ENCODE data around the gene FIBP. TPM values are rescaled to one million over a fixed set of nuclear protein-coding genes. Genes with fewer than 3 reads are reported as not detected.

FIBP gene
- total and polyA plus RNA-seq, 2 of the 4 experiments (the other 2 are of a cell fraction) = 141 to 182 TPM

GRCh38 chr11:65859095-65859811 lies 29.0 kb downstream of the FIBP start (continued):
- no peak for TF ChIP-seq RAD21 (IDR thresholded peaks at IDR 0.05; ENCODE audit: low read length)

- Histone ChIP-seq H2BK15ac (ENCODE audit: low read depth, low read length) (peak overlapping the region; percentile 93), H3K9me3 (ENCODE audit: control insufficient read depth, insufficient read depth, low read length) (no peaks in the 10 kb centered on the region), H2BK20ac (ENCODE audit: low read depth, low read length) (peak overlapping the region; percentile 40), H3K9me1 (ENCODE audit: insufficient read depth, low read length) (peaks cover 24% of the 10 kb centered on the region), H3K36me3 (ENCODE audit: control insufficient read depth, insufficient read depth, low read length) (peaks cover 50% of the 10 kb centered on the region), H2AFZ (replicated peaks; ENCODE audit: low read length, poor library complexity) (peak overlapping the region; percentile 90), H3K4me2 (ENCODE audit: low read depth, low read length) (peak overlapping the region; percentile 84), H3K14ac (replicated peaks; ENCODE audit: low read depth, low read length) (peak overlapping the region; percentile 99), H3K79me1 (ENCODE audit: low read depth in 1 of 2, low read length in 2 of 2) (peaks cover 17 to 70% of the 10 kb centered on the region in 2 experiments), H3K9ac (ENCODE audit: low read depth, low read length) (peak overlapping the region; percentile 93), H3K4ac (ENCODE audit: low read depth, low read length) (peak overlapping the region; percentile 99), H3K4me1 (ENCODE audit: control insufficient read depth, insufficient read depth, low read length) (peaks cover 11% of the 10 kb centered on the region), H3K27me3 (ENCODE audit: control insufficient read depth, insufficient read depth, low read length) (no peaks in the 10 kb centered on the region), H3K4me3 (ENCODE audit: insufficient read depth, low read depth, low read length) (peak overlapping the region; percentile 43), H3K27ac (ENCODE audit: insufficient read depth, low read length) (peak overlapping the region; percentile 97), H4K20me1 (ENCODE audit: insufficient read depth, low read length) (peaks cover 46% of the 10 kb centered on the region), H3K56ac (ENCODE audit: extremely low read depth, insufficient read depth, low read length) (peak overlapping the region; percentile 99), H3K18ac (ENCODE audit: low read depth, low read length) (peak overlapping the region; percentile 80), H3K23ac (ENCODE audit: low read depth, low read length) (peak overlapping the region; percentile 98), H4K5ac (ENCODE audit: low read depth, low read length) (peak overlapping the region; percentile 80), H4K91ac (ENCODE audit: insufficient read depth, low read depth, low read length) (peak overlapping the region; percentile 97), H2AK9ac (replicated peaks; ENCODE audit: low read depth, low read length, poor library complexity) (peak overlapping the region; percentile 98), H2AK5ac (ENCODE audit: low read depth, low read length) (peak overlapping the region; percentile 95), H2BK5ac (ENCODE audit: low read depth, low read length, poor library complexity, severe bottlenecking) (peak overlapping the region; percentile 89), H4K8ac (ENCODE audit: low read depth in 2 of 2, low read length in 2 of 2) (peak overlapping the region; percentile 99), H2BK120ac (ENCODE audit: low read depth, low read length) (peak overlapping the region; percentile 93)
- BruUV-seq (replicated peaks) = no TSS peak
- CTCF ChIA-PET = interaction anchor here (0.8 to 2.1 kb wide), 3 partner anchors 26 to 41 kb away, joined by 3 to 14 read pairs (median 3); partner anchors contain the start of gene FIBP
- no CpG with 5 or more reads among the region's 10 CpGs for WGBS, 2 experiments (ENCODE audit: extremely low coverage in 2 of 2, insufficient read length in 1 of 2)
- POLR2A ChIA-PET (ENCODE audit: unreplicated experiment) = interaction anchor here (0.6 to 1.3 kb wide), 10 partner anchors 8 to 560 kb away, joined by 3 to 5 read pairs (median 3); partner anchors contain the start of gene PCNX3
- ATAC-seq (ENCODE audit: low read depth) (no peak), DNase-seq (no peak)
- in situ Hi-C loops (cut with MboI; ENCODE audit: low sequenced_read_pairs) (no loop called here), intact Hi-C loops (cut with micrococcal nuclease) (loop anchor here (1.0 kb wide), 1 partner anchor 57 kb away; no protein-coding TSS in a partner anchor), dilution Hi-C loops (cut with HindIII; ENCODE audit: low sequenced_read_pairs, unreplicated experiment) (no loop called here)
- TF ChIP-seq MAFK (IDR thresholded peaks at IDR 0.05; ENCODE audit: low read depth, low read length) = no peak
- no peak for TF ChIP-seq NFE2L2 (IDR thresholded peaks at IDR 0.05; ENCODE audit: low read depth, low read length)
- TF ChIP-seq MAZ (IDR thresholded peaks at IDR 0.05; ENCODE audit: borderline replicate concordance, low read depth, low read length) = no peak
- TF ChIP-seq CHD1 (IDR thresholded peaks at IDR 0.05; ENCODE audit: low read depth, low read length) = no peak
- no peak for TF ChIP-seq ELK1 (IDR thresholded peaks at IDR 0.05; ENCODE audit: borderline replicate concordance, low read depth, low read length)
- TF ChIP-seq USF2 (IDR thresholded peaks at IDR 0.05; ENCODE audit: low read depth, low read length) = no peak
- TF ChIP-seq CTCF (conservative IDR thresholded peaks at IDR 0.05; ENCODE audit: low read depth, low read length) = no peak
- TF ChIP-seq MXI1 (IDR thresholded peaks at IDR 0.05; ENCODE audit: borderline replicate concordance, low read depth, low read length) = no peak
- TF ChIP-seq RFX5 (IDR thresholded peaks at IDR 0.05; ENCODE audit: low read depth, low read length) = no peak
- TF ChIP-seq BHLHE40 (IDR thresholded peaks at IDR 0.05; ENCODE audit: low read depth, low read length) = no peak
- no peak for TF ChIP-seq RCOR1 (IDR thresholded peaks at IDR 0.05; ENCODE audit: insufficient replicate concordance, low read length)
These were observed 29.6 kb downstream of the FIBP start for GRCh38 chr11:65858681-65859087.
